ENCODE data around the gene JADE1. TPM values are rescaled to one million over a fixed set of nuclear protein-coding genes. Genes with fewer than 3 reads are reported as not detected.
A peak's percentile ranks its signal among the peaks of the same experiment; 100 is the strongest.

Gene JADE1
- total RNA-seq, 1 donor from 2014 or later, result 6.6 TPM

- Histone ChIP-seq H3K27me3 (ENCODE audit: control insufficient read depth, insufficient read depth, low read length) (no peaks in the 10 kb centered on the region), H3K36me3 (ENCODE audit: control insufficient read depth, insufficient read depth, low read length) (no peaks in the 10 kb centered on the region), H3K4me3 (ENCODE audit: low read depth, low read length) (no peak overlapping the region)
- FAIRE-seq (no peak), DNase-seq (ENCODE audit: low read depth) (peak; percentile 6)
- TF ChIP-seq CTCF (IDR thresholded peaks at IDR 0.05; ENCODE audit: insufficient read depth, low read length, severe bottlenecking), result no peak
Observed at GRCh38 chr4:128880662-128881061, 71.2 kb downstream of the JADE1 start.

GRCh38 chr4:128904821-128905220 is 95.3 kb downstream of the JADE1 start:
- Histone ChIP-seq H3K4me3 (ENCODE audit: low read depth, low read length) (no peak overlapping the region), H3K27me3 (ENCODE audit: control insufficient read depth, insufficient read depth, low read length) (no peaks in the 10 kb centered on the region), H3K36me3 (ENCODE audit: control insufficient read depth, insufficient read depth, low read length) (no peaks in the 10 kb centered on the region)
- FAIRE-seq, result no peak
- TF ChIP-seq CTCF (IDR thresholded peaks at IDR 0.05; ENCODE audit: insufficient read depth, low read length, severe bottlenecking), result no peak
- DNase-seq (ENCODE audit: low read depth), result no peak

- no peak for FAIRE-seq
- Histone ChIP-seq H3K27me3 (ENCODE audit: control insufficient read depth, insufficient read depth, low read length) (no peaks in the 10 kb centered on the region), H3K4me3 (ENCODE audit: low read depth, low read length) (no peak overlapping the region), H3K36me3 (ENCODE audit: control insufficient read depth, insufficient read depth, low read length) (no peaks in the 10 kb centered on the region)
- no peak for DNase-seq (ENCODE audit: low read depth)
- no peak for TF ChIP-seq CTCF (IDR thresholded peaks at IDR 0.05; ENCODE audit: insufficient read depth, low read length, severe bottlenecking)
Observed at GRCh38 chr4:128906581-128906980, 97.1 kb downstream of the JADE1 start.

GRCh38 chr4:128907981-128908380 is 98.5 kb downstream of the JADE1 start:
- Histone ChIP-seq H3K4me3 (ENCODE audit: low read depth, low read length) (no peak overlapping the region), H3K27me3 (ENCODE audit: control insufficient read depth, insufficient read depth, low read length) (no peaks in the 10 kb centered on the region), H3K36me3 (ENCODE audit: control insufficient read depth, insufficient read depth, low read length) (no peaks in the 10 kb centered on the region)
- FAIRE-seq (no peak), DNase-seq (ENCODE audit: low read depth) (peak; percentile 28)
- no peak for TF ChIP-seq CTCF (IDR thresholded peaks at IDR 0.05; ENCODE audit: insufficient read depth, low read length, severe bottlenecking)

GRCh38 chr4:128908735-128909134 is 99.2 kb downstream of the JADE1 start:
- Histone ChIP-seq H3K36me3 (ENCODE audit: control insufficient read depth, insufficient read depth, low read length) (no peaks in the 10 kb centered on the region), H3K4me3 (ENCODE audit: low read depth, low read length) (no peak overlapping the region), H3K27me3 (ENCODE audit: control insufficient read depth, insufficient read depth, low read length) (no peaks in the 10 kb centered on the region)
- DNase-seq (ENCODE audit: low read depth) (no peak), FAIRE-seq (no peak)
- no peak for TF ChIP-seq CTCF (IDR thresholded peaks at IDR 0.05; ENCODE audit: insufficient read depth, low read length, severe bottlenecking)

GRCh38 chr4:128913228-128913627 is 103.7 kb downstream of the JADE1 start:
- no peak for TF ChIP-seq CTCF (IDR thresholded peaks at IDR 0.05; ENCODE audit: insufficient read depth, low read length, severe bottlenecking)
- FAIRE-seq (no peak), DNase-seq (ENCODE audit: low read depth) (no peak)
- no peaks in the 10 kb centered on the region for H3K36me3 ChIP-seq (ENCODE audit: control insufficient read depth, insufficient read depth, low read length)
- no peak overlapping the region for H3K4me3 ChIP-seq (ENCODE audit: low read depth, low read length)
- H3K27me3 ChIP-seq (ENCODE audit: control insufficient read depth, insufficient read depth, low read length), result no peaks in the 10 kb centered on the region

Measured in bronchial epithelial cell (primary cell).